H1 (cell line): ENCODE data around the gene ERC1. TPM values are rescaled to one million over a fixed set of nuclear protein-coding genes. Genes with fewer than 3 reads are reported as not detected.

ENCODE experiments used
- CTCF ChIA-PET: fragments of 300-600 bp; sonication (Branson Sonifier 250); formaldehyde crosslinking; loops from one replicate; lab custom pipeline; 2021; ENCODE audit not compliant: partially characterized antibody; lab: Charles Lee
- POLR2A ChIA-PET: fragments of 300-600 bp; sonication (Branson Sonifier 250); formaldehyde crosslinking; loops from one replicate; lab custom pipeline; 2021; ENCODE audit warnings: inconsistent platforms; ENCODE audit not compliant: partially characterized antibody; lab: Charles Lee
- DNase-seq, 2 experiments: peaks; one replicate each; pipeline versions ENCODE4 v3.0.0 to v3.0.0-alpha.2; 2010 to 2022; ENCODE audit warnings: low spot score in 2 of 2, low read depth in 1 of 2, mixed read lengths in 1 of 2
- FAIRE-seq: peaks from 2 replicates; lab custom pipeline; 2011; peaks lifted over from hg19 to GRCh38; lab: Jason Lieb, UNC
- H2AFZ ChIP-seq: 2 replicates; pipeline ENCODE4 v1.8.1; 2012; ENCODE audit warnings: low read length, inconsistent platforms
- H2AK5ac ChIP-seq: 2 replicates; pipeline ENCODE4 v1.6.1; 2013; ENCODE audit warnings: low read depth, low read length
- H2BK120ac ChIP-seq: replicated peaks from 2 replicates; pipeline ENCODE3; 2013; ENCODE audit warnings: low read depth, low read length, inconsistent platforms
- H2BK12ac ChIP-seq: 2 replicates; pipeline ENCODE4 v1.6.1; 2013; ENCODE audit warnings: low read depth, low read length
- H2BK15ac ChIP-seq: 2 replicates; pipeline ENCODE4 v1.6.1; 2013; ENCODE audit warnings: low read length
- H2BK20ac ChIP-seq: 2 replicates; pipeline ENCODE4 v1.6.1; 2013; ENCODE audit warnings: low read length
- H2BK5ac ChIP-seq: 2 replicates; pipeline ENCODE4 v1.6.1; 2013; ENCODE audit warnings: low read depth, low read length
- H3K14ac ChIP-seq: 2 replicates; pipeline ENCODE4 v1.6.1; 2013; ENCODE audit warnings: inconsistent platforms; ENCODE audit not compliant: insufficient read length
- H3K18ac ChIP-seq: 2 replicates; pipeline ENCODE4 v1.6.1; 2013; ENCODE audit warnings: low read length; ENCODE audit errors: extremely low read depth
- H3K23ac ChIP-seq: 2 replicates; pipeline ENCODE4 v1.6.1; 2013; ENCODE audit warnings: inconsistent platforms; ENCODE audit not compliant: insufficient read length
- H3K23me2 ChIP-seq: 2 replicates; pipeline ENCODE4 v1.6.1; 2013; ENCODE audit warnings: low read depth, low read length
- H3K27ac ChIP-seq: 2 replicates; pipeline ENCODE4 v1.6.1; 2011; ENCODE audit warnings: low read depth, low read length, inconsistent platforms
- H3K27me3 ChIP-seq, 4 experiments: replicated peaks in 1 of 4; 1 replicate in 1 of 4; 2 replicates in 3 of 4; pipeline versions ENCODE4 v1.6.1 to v1.8.1; 2011 to 2013; ENCODE audit warnings: low read length in 3 of 4, mild to moderate bottlenecking in 3 of 4, inconsistent platforms in 2 of 4, mixed read lengths in 2 of 4, moderate library complexity in 1 of 4; ENCODE audit not compliant: control insufficient read depth in 3 of 4, insufficient read depth in 3 of 4; ENCODE audit errors: extremely low read depth in 1 of 4
- H3K36me3 ChIP-seq, 4 experiments: 2 replicates each; pipeline versions ENCODE4 v1.6.1 to v1.8.1; 2011 to 2013; ENCODE audit warnings: mild to moderate bottlenecking in 4 of 4, low read length in 3 of 4, moderate library complexity in 2 of 4, control low read depth in 1 of 4, inconsistent platforms in 1 of 4; ENCODE audit not compliant: insufficient read depth in 4 of 4, control insufficient read depth in 2 of 4
- H3K4ac ChIP-seq: replicated peaks from 2 replicates; pipeline ENCODE3; 2013; ENCODE audit warnings: low read length, low read depth, mixed read lengths, inconsistent platforms; ENCODE audit not compliant: insufficient read length
- H3K4me1 ChIP-seq, 4 experiments: replicated peaks in 1 of 4; 1 replicate in 1 of 4; 2 replicates in 3 of 4; pipeline versions ENCODE4 v1.6.1 to v1.8.1; 2011 to 2013; ENCODE audit warnings: low read length in 3 of 4, inconsistent platforms in 2 of 4, mixed read lengths in 1 of 4; ENCODE audit not compliant: insufficient read depth in 4 of 4, control insufficient read depth in 3 of 4
- H3K4me2 ChIP-seq, 2 experiments: 2 replicates each; pipeline versions ENCODE4 v1.6.1 to v1.8.1; 2011 to 2013; ENCODE audit warnings: low read depth in 2 of 2, low read length in 2 of 2, control low read depth in 1 of 2, inconsistent platforms in 1 of 2, mild to moderate bottlenecking in 1 of 2; ENCODE audit not compliant: insufficient read depth in 1 of 2
- H3K4me3 ChIP-seq, 4 experiments: fragments of 200-600, 300-600 bp in 1 of 4; sonication (generic), shearing (Covaris generic), sonication (Bioruptor Twin) in 1 of 4; 2 replicates each; pipeline versions ENCODE4 v1.5.1 to v1.8.1; 2011 to 2016; ENCODE audit warnings: low read length in 4 of 4, low read depth in 3 of 4, control low read depth in 2 of 4, inconsistent platforms in 2 of 4, mild to moderate bottlenecking in 2 of 4, mixed read lengths in 1 of 4, moderate library complexity in 1 of 4; ENCODE audit not compliant: insufficient read depth in 2 of 4; ENCODE audit errors: extremely low read depth in 1 of 4
- H3K56ac ChIP-seq: replicated peaks from 2 replicates; pipeline ENCODE3; 2013; ENCODE audit warnings: low read depth, mild to moderate bottlenecking, mixed read lengths, low read length, inconsistent platforms; ENCODE audit not compliant: insufficient read length
- H3K79me1 ChIP-seq: 2 replicates; pipeline ENCODE4 v1.6.1; 2013; ENCODE audit warnings: low read depth, low read length, control low read depth
- H3K79me2 ChIP-seq, 2 experiments: 2 replicates each; pipeline versions ENCODE4 v1.6.1 to v1.8.1; 2012 to 2013; ENCODE audit warnings: low read length in 2 of 2, mild to moderate bottlenecking in 2 of 2, inconsistent platforms in 1 of 2; ENCODE audit not compliant: insufficient read depth in 2 of 2, control insufficient read depth in 1 of 2
- H3K9ac ChIP-seq, 4 experiments: replicated peaks in 1 of 4; 1 replicate in 1 of 4; 2 replicates in 3 of 4; pipeline versions ENCODE4 v1.6.1 to v1.8.1; 2011 to 2013; ENCODE audit warnings: low read depth in 3 of 4, low read length in 3 of 4, control low read depth in 2 of 4, mild to moderate bottlenecking in 2 of 4, moderate library complexity in 2 of 4, inconsistent platforms in 1 of 4; ENCODE audit errors: extremely low read depth in 1 of 4
- H3K9me3 ChIP-seq, 2 experiments: 2 replicates each; pipeline versions ENCODE4 v1.6.1 to v1.8.1; 2012 to 2013; ENCODE audit warnings: mild to moderate bottlenecking in 2 of 2, moderate library complexity in 2 of 2, control low read depth in 1 of 2, inconsistent platforms in 1 of 2, low read depth in 1 of 2, low read length in 1 of 2, mixed read lengths in 1 of 2; ENCODE audit not compliant: insufficient read depth in 2 of 2
- H4K20me1 ChIP-seq, 2 experiments: replicated peaks in 1 of 2; 2 replicates each; pipeline versions ENCODE3 to v1.8.1; 2011 to 2013; ENCODE audit warnings: inconsistent platforms in 2 of 2, low read length in 2 of 2, mild to moderate bottlenecking in 1 of 2; ENCODE audit not compliant: insufficient read depth in 2 of 2, control insufficient read depth in 1 of 2
- H4K5ac ChIP-seq: 2 replicates; pipeline ENCODE4 v1.6.1; 2013; ENCODE audit warnings: low read length, low read depth, mixed read lengths, inconsistent platforms; ENCODE audit not compliant: insufficient read length
- H4K8ac ChIP-seq: 2 replicates; pipeline ENCODE4 v1.8.0; 2013; ENCODE audit warnings: mild to moderate bottlenecking, moderate library complexity, low read length, inconsistent platforms; ENCODE audit not compliant: insufficient read depth; ENCODE audit errors: extremely low read depth
- H4K91ac ChIP-seq: replicated peaks from 2 replicates; pipeline ENCODE3; 2013; ENCODE audit warnings: low read length, mixed read lengths, inconsistent platforms; ENCODE audit not compliant: insufficient read length
- ASH2L ChIP-seq: fragments of 200-600, 300-600 bp; sonication (generic); IDR thresholded peaks from one replicate; pipeline ENCODE4 v1.7.1; 2017; ENCODE audit warnings: low read length
- JUN ChIP-seq: IDR thresholded peaks from 2 replicates; pipeline ENCODE4 v1.6.1; 2011; ENCODE audit warnings: low read depth, mild to moderate bottlenecking, improper control_type of control experiment, low read length
- NANOG ChIP-seq: IDR thresholded peaks from 2 replicates; pipeline ENCODE4 v1.6.1; 2011; ENCODE audit warnings: low read length, low read depth, mild to moderate bottlenecking, inconsistent platforms; ENCODE audit not compliant: insufficient read depth, poor library complexity, severe bottlenecking
- SIX5 ChIP-seq: IDR thresholded peaks from 2 replicates; pipeline ENCODE4 v1.6.1; 2011; ENCODE audit warnings: mild to moderate bottlenecking, low read depth, low read length
- SUZ12 ChIP-seq: fragments of 200-600 bp; sonication (generic); IDR thresholded peaks from 2 replicates; pipeline ENCODE4 v1.6.1; 2012; ENCODE audit warnings: mild to moderate bottlenecking, inconsistent platforms, low read length, moderate library complexity, mixed read lengths
- YY1 ChIP-seq: IDR thresholded peaks from 2 replicates; pipeline ENCODE4 v1.6.1; 2011; ENCODE audit warnings: low read depth, mild to moderate bottlenecking, low read length
- WGBS, 2 experiments: shearing (Covaris generic) in 1 of 2; methylation state at CpG; one replicate each; pipeline versions ENCODE4 v1.1.6 to v1.1.7; 2013 to 2015; ENCODE audit warnings: low lambda C conversion rate in 2 of 2, mixed read lengths in 2 of 2, inconsistent platforms in 1 of 2, low coverage in 1 of 2, missing lambda C conversion rate in 1 of 2; ENCODE audit not compliant: insufficient replicate concordance in 2 of 2, insufficient coverage in 1 of 2, insufficient read length in 1 of 2; ENCODE audit errors: extremely low coverage in 1 of 2, missing lambda C conversion rate in 1 of 2; 5-methylcytosine and 5-hydroxymethylcytosine counted together
- polyA plus RNA-seq, 7 experiments: library from polyadenylated mRNA; depleted of rRNA in 3 of 7; stranded (reverse) in 5 of 7; unstranded in 2 of 7; fragments of >200 nt in 5 of 7; fragments of 200-250 nt in 2 of 7; gene quantifications; 1 replicate in 5 of 7; 2 replicates in 1 of 7; 4 replicates in 1 of 7; pipeline versions ENCODE4 v1.2.1 to v1.2.3, GENCODE V29; 2011 to 2013; ENCODE audit warnings: missing spikeins in 2 of 7, mixed read lengths in 2 of 7
- total RNA-seq: library from RNA; stranded (reverse); fragmentation: NEBNext Ultra II Directional; extraction: Animal tissue kit (Norgen Biotek cat#: 25700); gene quantifications from 2 replicates; pipeline ENCODE4 v1.2.1, GENCODE V29; 2021
- TF ChIP-seq, protein P1 (sequence below), 3 experiments: IDR thresholded peaks; 1 replicate in 2 of 3; 2 replicates in 1 of 3; pipeline versions ENCODE4 v1.5.1 to v1.6.1; 2011; ENCODE audit warnings: low read length in 3 of 3, mild to moderate bottlenecking in 3 of 3, inconsistent platforms in 2 of 3, low read depth in 1 of 3, moderate library complexity in 1 of 3; ENCODE audit not compliant: insufficient read depth in 1 of 3; ENCODE audit errors: control extremely low read depth in 1 of 3

ERC1 gene
- total and polyA plus RNA-seq, 2 of the 8 experiments (the other 6 are each of a cell fraction or from before 2014, with no cell fraction given), result 7.8 to 45.7 TPM

- H4K8ac ChIP-seq, result no peak overlapping the region
- H3K4ac ChIP-seq, result no peak overlapping the region
- no peak overlapping the region for H2BK5ac ChIP-seq
- no peak overlapping the region for H2AFZ ChIP-seq
- no peaks in the 10 kb centered on the region for H3K79me2 ChIP-seq
- H2BK20ac ChIP-seq, result no peak overlapping the region
- no peaks in the 10 kb centered on the region for H3K4me1 ChIP-seq
- H3K23ac ChIP-seq, result no peak overlapping the region
- H3K9me3 ChIP-seq, result 0 out of 4 replicates have a peak, but pooled peaks cover 0 to under 1% of the 10 kb centered on the region in 2 experiments
- H3K79me1 ChIP-seq, result no peaks in the 10 kb centered on the region
- H3K4me2 ChIP-seq, result no peak overlapping the region
- no peak overlapping the region for H4K91ac ChIP-seq
- no peak overlapping the region for H3K9ac ChIP-seq
- H2BK15ac ChIP-seq, result no peak overlapping the region
- 95% methylated on average over 7 of the region's 7 CpGs; no CpG with 5 or more reads in 1 of the 2 experiments for WGBS, 2 experiments
- no peak overlapping the region for H3K14ac ChIP-seq
- CTCF ChIA-PET, result interaction anchor here (1.0 kb wide), 1 partner anchor 8 kb away, joined by 3 read pairs; no protein-coding TSS in a partner anchor
- H4K5ac ChIP-seq, result no peak overlapping the region
- no peak overlapping the region for H3K56ac ChIP-seq
- no peak overlapping the region for H3K18ac ChIP-seq
- 0 out of 8 replicates have a peak, but pooled peaks cover 0 to 2% (median 0%) of the 10 kb centered on the region in 4 experiments for H3K36me3 ChIP-seq
- H3K4me3 ChIP-seq, result no peak overlapping the region
- no peak overlapping the region for H3K27ac ChIP-seq
- DNase-seq (no peak), FAIRE-seq (no peak)
- H2BK120ac ChIP-seq, result no peak overlapping the region
- H3K27me3 ChIP-seq, result no peaks in the 10 kb centered on the region
- no peak overlapping the region for H2AK5ac ChIP-seq
- no peaks in the 10 kb centered on the region for H4K20me1 ChIP-seq
- H3K23me2 ChIP-seq, result no peaks in the 10 kb centered on the region
- no peak for TF ChIP-seq ASH2L
- TF ChIP-seq NANOG, result no peak
- TF ChIP-seq, protein P1, sequence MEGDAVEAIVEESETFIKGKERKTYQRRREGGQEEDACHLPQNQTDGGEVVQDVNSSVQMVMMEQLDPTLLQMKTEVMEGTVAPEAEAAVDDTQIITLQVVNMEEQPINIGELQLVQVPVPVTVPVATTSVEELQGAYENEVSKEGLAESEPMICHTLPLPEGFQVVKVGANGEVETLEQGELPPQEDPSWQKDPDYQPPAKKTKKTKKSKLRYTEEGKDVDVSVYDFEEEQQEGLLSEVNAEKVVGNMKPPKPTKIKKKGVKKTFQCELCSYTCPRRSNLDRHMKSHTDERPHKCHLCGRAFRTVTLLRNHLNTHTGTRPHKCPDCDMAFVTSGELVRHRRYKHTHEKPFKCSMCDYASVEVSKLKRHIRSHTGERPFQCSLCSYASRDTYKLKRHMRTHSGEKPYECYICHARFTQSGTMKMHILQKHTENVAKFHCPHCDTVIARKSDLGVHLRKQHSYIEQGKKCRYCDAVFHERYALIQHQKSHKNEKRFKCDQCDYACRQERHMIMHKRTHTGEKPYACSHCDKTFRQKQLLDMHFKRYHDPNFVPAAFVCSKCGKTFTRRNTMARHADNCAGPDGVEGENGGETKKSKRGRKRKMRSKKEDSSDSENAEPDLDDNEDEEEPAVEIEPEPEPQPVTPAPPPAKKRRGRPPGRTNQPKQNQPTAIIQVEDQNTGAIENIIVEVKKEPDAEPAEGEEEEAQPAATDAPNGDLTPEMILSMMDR (IDR thresholded peaks at IDR 0.05; ENCODE audit: control extremely low read depth in 1 of 3, insufficient read depth in 1 of 3, low read depth in 1 of 3, low read length in 3 of 3), result no peak
- TF ChIP-seq YY1, result no peak
- no peak for TF ChIP-seq SUZ12
- no peak for TF ChIP-seq SIX5
- no peak for TF ChIP-seq JUN
- POLR2A ChIA-PET, result no interaction called here
- H2BK12ac ChIP-seq, result no peak overlapping the region
Observed at GRCh38 chr12:1456885-1457284, 465.9 kb downstream of the ERC1 start.
